Measurements from ENCODE around the gene KLF11.
A peak's percentile ranks its signal among the peaks of the same experiment; 100 is the strongest.

KLF11 gene

DNA sequence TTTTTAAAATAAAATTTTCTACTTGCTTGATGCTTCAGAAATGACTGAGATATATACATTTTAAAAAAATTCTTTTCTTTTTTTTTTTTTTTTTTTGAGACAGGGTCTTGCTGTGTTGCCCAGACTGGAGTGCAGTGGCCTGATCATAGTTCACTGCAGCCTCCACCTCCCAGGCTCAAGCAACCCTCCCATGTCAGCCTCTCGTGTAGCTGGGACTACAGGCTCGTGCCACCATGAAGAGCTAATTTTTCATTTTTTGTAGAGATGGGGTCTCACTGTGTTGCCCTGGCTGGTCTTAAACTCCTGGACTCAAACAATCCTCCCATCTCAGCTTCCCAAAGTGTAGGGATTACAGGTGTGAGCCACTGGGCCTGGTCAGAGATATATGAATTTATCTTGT, 24.0 kb downstream of the KLF11 start:
- DNase-seq, result no peak

DNA sequence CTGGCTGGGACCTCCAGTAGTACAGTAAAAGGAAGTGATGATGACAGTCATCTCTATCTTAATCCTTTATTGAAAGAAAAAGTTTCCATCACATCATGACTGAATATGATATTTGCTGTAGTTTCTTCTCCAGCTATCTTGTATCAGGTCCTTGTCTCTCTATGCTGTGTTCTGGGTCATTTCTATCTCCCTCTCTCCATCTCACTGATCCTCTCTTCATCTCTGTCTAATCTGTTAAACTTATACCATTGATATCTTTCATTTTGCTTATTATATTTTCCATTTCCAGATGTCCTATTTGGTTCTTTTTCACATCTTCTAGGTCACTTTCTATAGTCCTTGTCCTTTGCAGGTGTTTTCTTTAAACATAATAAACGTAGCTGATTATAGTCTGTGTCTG, 24.5 kb downstream of the KLF11 start:
- no peak for DNase-seq

DNA sequence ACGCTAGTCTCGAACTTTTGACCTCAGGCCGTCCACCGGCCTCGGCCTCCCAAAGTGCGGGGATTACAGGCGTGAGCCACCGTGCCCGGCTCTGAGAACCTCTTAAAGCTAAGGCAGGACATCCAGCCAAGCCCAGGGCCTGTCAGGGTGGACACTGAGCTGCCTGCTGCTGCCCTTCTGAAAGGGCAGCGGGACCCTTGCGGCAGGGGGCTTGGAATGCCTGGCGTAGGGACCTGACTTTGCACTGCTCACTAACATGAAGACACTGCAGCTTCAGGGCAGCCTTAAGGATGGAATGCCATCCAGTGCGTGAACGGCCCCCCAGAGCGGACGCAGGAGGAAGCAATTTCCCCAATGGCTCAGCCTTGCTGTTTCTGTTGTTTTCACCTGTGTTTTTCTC, 27.8 kb downstream of the KLF11 start:
- DNase-seq, result no peak

DNA sequence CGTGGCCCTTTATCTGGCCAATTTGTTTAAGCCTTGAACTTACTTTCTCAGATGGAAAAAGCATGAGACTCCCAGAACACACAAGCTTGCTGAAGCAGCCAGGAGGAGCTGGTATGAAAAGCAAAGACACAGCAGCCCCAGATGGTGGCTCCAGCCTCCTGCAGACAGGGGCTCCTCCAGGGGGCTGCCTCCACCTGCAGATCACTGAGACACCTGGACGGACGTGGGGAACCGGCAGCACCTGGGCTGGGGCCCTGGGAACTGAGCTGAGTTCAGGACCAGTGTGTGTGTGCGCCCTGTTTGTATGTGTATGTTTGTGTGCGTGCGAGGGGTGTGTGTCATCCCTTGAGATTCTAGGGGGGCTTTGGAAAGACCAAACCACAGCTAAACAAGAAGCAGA, 28.2 kb downstream of the KLF11 start:
- DNase-seq, result no peak

DNA sequence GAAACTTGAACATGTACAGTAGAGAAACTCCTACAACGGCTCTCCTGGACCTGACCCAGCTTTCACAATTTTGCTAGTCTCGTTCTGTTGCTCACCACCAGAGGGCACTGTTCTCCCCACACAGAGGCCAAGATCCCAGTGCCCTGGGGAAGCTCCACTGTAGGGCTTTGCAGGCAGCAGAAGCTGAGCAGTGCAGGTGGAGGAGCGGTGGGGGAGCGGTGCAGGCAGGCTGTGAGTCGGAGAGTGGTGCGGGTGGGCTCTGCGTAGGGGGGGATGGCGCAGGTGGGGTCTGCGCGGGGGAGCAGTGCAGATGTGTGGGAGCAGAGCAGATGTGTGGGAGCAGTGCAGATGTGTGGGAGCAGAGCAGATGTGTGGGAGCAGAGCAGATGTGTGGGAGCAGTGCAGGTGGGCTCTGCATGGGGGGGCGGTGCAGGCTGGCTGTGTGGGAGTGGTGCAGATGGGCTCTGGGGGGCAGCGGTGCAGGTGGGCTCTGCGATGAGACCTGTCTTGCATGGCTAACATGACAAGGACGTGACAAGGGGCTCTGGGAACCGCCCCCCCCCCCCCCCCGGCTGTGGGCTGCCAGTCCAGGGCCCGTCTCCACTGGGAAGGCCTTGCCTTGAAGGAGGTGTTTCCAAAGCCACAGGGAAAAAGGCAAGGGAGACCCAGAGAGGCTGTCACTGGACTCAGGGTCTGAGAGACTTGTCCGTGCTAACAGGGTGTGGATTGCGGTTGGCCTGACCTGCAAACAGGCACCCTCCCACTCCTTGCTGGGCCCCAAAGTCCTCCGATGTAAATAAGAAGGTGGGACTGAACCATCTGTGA, 29.5 kb downstream of the KLF11 start:
- peak; percentile 74 to 82 for DNase-seq

DNA sequence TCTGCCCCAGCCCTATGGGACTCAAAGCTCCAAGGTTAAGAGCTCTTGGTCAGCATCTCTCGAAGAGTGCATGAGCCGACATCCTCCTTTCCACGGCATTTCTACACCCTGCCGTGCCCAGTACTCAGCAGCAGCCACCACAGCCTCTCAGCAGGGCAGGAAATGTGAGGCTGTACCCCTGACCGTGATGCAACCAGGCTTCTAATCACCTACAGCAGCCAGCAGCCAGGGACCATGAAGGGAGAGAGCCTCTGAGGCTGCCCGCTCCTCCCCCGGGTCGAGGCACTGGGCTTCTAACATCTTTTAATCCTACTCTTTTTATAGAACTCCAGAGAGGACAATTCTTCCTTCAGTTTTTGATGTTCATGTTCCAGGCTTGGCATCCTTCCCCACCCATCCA, 30.4 kb downstream of the KLF11 start:
- DNase-seq, result no peak

DNA sequence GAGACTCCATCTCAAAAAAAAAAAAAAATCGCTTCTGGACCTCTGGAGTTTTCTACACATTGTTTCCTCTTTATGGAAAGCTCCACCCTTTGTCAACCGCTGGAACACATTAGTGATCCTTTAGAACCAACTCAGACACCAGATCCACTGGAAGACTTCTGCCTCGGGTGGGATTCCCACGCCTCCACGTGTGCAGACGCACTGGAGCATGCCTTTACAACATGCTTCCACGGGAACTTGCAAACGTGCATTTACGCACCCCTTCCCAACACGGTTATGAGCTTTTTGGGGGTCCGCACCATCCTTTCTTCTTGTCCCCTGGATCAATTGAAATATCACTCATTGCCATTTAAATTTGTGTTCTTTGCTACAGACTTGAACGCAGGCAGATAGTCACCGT, 31.8 kb downstream of the KLF11 start:
- DNase-seq, result no peak

DNA sequence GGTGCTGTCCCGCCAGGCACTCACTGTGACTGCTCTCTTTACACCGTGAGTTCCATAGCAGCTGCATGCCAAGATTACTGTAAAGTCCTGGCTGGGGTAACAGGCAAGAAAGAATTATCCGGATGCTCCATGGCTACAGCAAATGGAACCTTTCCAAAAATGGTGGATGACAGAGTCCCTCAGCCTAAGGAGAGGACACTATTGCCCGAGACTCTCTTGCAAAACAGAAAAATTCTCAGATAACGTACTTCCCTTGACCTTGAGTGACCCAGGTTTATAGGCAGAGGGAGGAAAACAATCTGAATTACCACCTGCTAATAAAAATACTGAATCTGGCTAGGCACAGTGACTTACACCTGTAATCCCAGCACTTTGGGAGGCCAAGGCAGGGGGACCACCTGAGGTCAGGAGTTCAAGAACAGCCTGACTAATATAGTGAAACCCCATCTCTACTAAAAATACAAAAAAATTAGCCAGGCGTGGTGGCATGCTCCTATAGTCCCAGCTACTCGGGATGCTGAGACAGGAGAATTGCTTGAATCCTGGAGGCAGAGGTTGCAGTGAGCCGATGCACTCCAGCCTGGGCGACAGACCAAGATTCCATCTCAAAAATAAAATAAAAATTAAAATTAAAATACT, 32.3 kb downstream of the KLF11 start:
- no peak for DNase-seq

DNA sequence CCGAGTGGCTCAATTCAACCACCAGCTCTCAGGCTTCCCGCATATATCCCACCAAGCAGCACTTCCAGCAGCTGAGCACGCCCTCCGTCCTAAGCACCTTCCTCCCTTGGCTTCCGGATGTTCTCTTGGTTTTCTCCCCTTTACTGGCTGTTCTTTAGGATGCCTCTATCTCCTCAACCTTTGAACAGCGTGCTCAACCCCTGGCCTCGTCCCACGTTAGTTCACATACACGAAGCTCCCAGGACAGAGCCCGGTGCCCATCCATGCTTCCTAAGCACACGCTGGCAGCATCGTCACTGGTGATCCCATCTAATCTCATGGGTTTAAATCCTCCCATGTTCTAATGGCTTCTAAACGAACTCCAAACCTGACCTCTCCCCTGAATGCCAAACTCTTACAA, 33.2 kb downstream of the KLF11 start:
- DNase-seq, result no peak

DNA sequence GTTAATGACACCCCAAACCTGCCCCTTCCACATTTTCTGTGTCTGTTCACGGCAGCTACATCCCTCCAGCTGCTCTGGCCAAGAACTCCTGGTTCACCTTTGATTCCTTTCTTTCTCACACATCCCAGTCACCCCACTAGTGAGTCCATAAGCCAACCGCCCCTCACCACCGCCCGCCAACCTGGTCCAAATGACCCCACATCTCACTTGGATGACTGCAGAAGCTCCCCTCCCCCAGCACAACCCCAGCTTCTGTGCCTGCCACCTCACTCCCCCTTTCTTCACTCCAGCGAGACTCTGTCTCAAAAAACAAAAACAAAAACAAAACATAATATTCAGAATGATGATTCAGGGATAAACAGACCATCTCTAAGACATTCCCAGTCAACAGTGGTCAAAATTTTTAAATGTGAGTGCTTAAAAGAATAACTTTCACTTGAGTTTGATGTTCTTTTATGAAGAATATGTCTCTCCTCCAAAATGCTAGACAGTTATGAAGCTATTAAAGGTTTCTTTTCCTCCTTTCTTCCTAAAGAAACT, 33.7 kb downstream of the KLF11 start:
- DNase-seq, result no peak

DNA sequence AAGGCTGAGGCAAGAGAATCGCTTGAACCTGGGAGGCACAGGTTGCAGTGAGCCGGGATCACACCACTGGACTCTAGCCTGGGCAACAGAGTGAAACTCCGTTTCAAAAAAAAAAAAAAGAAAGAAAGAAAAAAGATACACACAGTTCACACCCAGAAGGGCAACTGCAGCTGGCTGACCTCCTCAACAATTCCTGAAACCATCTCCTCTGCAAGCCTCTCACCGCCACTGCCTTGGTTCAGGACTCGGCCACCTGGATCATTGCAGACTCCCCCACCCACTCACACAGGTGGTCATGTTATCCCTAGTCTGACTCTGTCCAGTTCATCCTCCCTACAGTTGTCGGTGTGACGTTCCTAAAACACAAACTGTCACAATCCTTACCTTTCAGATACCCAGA, 34.7 kb downstream of the KLF11 start:
- DNase-seq, result no peak

DNA sequence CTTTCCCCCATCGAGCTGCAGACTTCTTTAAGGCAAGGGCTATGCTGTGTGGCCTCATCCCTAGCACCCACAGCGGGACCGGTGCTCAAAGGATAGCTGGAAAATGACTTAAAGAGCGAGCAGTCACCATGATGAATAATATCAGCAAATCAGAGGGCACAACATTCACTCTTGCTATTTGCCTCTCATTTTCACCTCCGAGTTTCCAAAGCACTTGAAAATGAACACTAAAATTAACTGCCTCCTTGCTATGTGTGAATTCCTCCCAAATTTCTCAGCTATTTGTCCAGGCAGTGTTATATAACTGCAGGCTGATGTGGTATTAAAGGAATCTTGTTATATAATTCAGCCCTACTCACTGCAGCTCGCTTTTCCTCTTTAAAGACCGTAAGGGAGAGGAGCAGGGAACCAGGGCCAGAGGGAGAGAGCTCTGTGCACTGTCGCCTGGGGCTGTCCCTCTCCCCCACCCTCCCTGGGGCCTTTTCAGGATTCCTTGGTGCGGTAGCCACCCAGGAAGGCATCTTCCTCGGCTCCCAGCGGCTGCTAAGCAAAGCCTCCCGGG, 35.4 kb downstream of the KLF11 start:
- DNase-seq, result no peak

DNA sequence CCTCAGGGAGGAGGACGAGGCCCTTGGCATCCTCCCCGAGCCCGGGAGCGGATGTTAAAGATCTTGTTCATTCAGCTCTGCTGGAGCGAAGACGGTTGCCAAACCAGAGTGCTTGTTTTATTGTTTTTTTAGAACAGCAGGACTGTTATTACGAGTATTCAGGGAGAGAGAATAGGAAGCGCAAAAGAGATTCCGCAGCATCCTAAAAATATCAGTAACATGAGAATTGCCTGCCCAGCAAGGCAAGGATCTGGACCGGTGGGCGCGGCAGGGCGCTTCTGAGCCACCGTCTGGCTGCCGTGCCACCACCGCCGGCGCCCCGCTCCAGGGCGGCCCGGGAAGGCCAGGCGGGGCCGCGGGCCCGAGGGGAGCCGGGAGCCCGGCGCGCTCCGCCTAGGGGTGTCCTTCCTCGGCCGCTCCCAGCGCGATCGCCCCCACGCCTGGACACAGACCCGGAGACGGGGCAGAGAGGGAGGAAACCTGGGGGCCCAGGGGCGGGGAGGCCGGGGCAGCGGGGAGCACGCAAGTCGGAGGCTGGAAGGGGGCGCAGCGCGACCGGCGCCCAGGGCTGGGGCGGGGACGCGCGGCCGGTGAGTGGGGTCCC, 36.0 kb downstream of the KLF11 start:
- peak in 1 of 2 donors; percentile 22 for DNase-seq

DNA sequence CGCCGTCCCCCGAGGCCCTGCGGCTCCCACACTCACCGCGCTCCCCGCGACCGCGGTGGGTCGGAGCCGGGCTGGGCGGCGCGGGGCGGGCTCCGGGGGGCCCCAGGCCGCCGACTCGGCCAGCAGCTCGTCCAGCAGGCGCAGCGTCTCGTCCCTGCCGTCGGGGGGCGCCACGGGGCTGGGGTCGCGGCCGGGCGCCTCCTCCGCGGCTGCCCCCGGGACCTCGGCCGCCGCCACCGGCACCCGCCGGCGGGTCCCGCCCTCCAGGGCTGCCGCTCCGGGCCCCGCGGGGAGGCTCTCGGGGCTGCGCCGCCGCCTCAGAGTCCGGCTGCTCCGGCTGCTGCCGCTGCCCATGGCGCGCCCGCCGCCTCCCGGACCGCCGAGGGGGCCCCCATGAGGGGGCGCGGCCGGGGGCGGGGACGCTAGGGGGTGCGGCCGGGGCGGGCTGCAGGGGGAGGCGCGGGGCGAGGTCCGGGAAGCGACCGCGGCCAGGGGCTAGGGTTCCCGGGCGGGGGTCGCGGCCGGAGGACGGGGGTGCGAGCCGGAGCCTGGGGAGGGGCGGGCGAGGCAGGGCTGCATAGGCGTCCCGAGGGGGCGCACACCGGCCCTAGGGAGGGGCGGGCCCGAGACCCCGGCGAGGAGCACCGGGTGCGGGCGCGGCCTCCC, 36.7 kb downstream of the KLF11 start, which contains the start of gene CYS1:
Gene CYS1 (minus strand): TSS at position 542 of the 666 bp plus-strand sequence. CDS start 188 bp downstream, at position 354.
- peak in 1 of 2 donors; percentile 25 for DNase-seq

DNA sequence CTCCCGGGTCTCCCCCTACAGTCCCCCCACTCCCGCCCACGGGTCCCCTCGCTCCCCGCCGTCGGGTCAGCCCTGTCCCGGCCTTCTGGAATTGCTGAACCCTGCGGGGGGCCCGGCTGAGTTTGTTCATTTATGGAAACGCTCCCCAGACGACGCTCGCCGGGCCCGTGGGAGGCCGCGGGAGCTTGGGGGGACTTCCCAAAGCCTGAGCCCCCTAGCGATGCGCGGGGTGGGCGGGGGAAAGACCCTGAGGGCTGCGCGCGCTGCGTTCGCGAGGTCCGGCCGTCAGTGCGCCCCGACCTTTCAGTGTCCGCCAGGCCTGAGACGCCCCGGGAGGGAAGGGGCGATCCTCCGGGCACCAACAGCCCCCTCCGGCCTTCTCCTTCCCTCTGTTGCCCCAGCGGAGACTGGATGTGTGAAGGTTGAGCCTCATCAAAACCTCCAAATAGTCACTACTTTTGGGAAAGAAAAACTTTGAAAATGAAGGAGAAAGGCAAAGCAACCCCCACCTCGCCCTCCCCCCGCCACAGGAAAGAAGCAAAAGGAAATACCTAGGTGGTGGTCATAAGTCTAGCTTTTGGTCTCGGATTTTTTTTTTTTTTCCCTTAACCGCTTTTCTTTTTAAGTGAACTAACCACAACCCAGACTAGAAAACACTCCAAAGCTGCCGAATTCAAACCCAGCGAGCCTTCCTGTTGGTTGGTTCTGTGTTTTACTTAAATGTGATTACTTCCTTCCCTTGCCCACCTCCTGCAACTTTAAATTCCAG, 37.4 kb downstream of the KLF11 start:
- peak in 1 of 2 donors; percentile 8 for DNase-seq

DNA sequence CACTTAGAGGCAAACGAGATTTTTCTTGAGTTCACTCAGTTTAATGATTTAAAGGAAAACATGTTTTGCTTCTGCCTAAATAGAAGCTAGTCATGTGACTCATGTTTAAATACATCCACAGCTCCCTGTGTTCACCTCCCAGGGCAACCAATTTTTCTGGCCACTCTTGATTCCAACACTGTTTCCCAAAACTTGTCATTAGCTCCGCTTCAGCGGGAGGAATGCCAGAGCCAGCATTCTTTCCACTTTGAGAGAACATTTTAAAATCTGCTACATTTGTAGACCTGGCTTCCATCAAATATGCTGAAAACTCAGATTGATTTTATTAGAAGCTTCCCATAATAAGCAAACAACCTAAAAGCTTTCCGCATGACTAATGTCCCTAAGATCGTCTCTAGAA, 39.7 kb downstream of the KLF11 start:
- no peak for DNase-seq

DNA sequence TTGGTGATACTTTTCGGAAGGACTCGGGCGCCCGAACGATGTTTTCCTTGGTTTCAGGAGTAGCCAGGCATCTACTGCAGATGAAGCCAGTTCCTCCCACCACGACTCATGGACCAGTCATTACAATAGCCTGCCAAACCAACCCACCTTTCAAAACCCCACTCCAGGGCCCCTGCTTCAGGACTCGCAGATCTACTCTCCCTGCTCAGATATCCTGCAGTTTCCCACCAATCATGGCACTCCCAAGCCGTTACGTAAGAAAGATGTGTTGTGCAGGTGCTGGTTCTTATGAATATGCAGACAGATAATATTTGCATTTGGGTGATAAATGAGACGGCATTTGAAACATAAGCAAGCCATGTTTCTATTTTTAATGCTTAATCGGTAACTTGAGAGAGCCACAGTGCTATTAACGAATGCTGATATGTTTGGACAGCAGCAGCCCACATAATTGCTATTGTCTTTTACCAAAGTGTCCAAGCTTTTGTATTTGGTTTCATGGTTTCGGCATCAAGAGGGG, 40.4 kb downstream of the KLF11 start:
- no peak for DNase-seq

DNA sequence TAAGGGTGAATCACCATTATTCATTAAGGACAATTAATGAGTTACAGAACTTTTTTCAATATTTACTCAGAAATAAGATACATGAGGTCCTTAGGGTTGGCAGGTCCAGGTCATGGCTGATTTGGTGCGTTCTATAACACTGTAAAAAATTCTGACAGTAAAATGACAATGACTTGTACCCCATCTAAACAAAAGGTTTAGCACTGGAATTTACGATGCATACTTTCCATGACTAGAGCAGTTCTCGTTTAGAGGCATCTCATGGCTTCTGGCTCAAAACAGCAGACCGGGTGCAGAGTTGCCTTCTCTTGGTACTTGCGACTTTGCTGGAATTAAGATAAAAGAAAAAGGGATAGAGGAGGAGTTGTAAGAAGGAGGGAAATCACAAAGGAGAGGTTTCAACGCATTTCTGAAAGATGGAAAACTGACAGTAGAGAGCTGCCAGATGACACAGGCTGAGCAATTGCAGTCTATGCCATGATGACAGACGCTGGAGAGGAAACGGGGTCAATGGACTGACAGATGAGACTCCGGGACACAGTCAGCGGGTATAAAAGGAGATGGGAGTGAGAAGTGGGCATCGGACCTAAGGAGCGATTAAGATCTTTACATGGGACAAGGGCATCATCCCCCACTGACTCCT, 41.0 kb downstream of the KLF11 start:
- no peak for DNase-seq

DNA sequence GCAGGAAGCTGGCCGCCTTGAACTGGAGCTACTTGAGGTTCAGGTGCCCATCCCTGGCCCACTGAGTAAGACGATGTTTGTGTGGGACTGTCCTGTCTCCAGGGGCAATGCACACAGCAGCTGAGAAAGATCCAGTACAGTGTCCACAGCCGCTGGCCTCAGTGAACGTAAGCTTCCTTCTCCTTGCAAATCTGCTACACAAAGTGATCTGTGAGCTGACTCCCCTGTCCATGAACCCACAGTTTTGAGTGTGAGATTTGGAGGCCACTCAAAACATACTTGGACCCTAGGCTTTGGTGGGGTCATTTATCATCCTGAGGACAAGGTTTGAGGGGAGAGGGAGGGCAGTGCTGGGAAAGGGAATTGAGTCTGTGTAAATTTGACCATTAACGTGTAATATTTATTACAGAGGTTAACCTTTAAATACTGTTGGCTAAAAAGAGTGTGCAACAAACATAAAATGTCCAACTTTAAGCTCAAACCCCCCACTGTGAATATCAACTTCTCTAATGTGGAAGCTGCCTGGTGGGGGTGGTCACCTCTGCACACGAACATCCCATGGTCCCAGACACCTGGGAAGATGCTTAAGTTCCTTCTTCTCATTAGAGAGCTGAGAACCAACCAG, 41.8 kb downstream of the KLF11 start:
- no peak for DNase-seq

DNA sequence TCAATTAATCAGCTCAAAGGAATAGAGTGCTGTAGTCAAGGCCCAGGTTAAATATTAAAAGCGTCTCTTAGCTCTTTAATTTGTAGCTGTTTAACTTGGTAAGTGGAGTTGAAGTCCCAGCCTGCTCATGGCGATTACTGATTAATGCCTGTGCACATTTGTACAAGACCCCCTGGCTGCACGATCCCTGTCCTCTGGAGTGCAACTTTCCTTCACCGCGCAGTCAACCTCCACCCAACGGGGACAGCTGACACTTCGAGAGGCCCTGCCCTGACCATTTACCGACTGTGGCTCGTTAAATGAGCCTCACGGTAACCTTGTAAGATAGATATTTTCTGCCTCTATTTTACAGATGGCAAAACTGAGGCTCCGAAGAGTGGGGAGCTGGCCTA, 42.3 kb downstream of the KLF11 start:
- no peak for DNase-seq

DNA sequence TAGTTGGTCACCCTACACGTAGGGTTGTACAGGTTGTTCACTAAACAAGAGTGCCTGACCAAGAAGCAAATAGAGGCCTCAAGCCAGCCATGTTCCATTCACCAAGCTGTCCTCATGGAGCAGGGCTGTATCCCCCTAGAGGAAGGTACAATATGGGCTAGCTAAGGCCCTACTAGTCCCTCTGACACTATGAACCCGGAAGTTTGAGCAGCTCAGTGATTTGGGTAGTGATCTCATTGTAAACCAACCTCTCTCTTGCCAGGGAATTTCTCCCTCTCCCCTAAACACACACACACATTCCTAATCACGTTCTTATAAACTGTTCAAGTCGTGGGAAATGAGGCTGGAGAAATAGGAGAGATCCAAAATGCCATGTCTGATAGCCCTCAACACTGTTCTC, 43.6 kb downstream of the KLF11 start:
- DNase-seq, result no peak
